IPS DF 6.9 (cell line): Measurements from ENCODE around the gene MTURN.

Experiments
- DNase-seq: peaks from one replicate; pipeline ENCODE4 v3.0.0-alpha.2; 2013; ENCODE audit warnings: low read depth, low spot score
- H3K27ac ChIP-seq: one replicate; pipeline ENCODE4 v1.5.1; 2013; ENCODE audit warnings: low read length, control low read depth
- H3K27me3 ChIP-seq: 2 replicates; pipeline ENCODE4 v1.6.1; 2013; ENCODE audit warnings: mild to moderate bottlenecking, low read length; ENCODE audit not compliant: control insufficient read depth, insufficient read depth
- H3K36me3 ChIP-seq: 2 replicates; pipeline ENCODE4 v1.6.1; 2013; ENCODE audit warnings: low read length; ENCODE audit not compliant: control insufficient read depth, insufficient read depth
- H3K4me1 ChIP-seq: 2 replicates; pipeline ENCODE4 v1.6.1; 2013; ENCODE audit warnings: low read length; ENCODE audit not compliant: control insufficient read depth, insufficient read depth
- H3K4me3 ChIP-seq: 2 replicates; pipeline ENCODE4 v1.5.1; 2013; ENCODE audit warnings: mild to moderate bottlenecking, low read length
- H3K9me3 ChIP-seq: 2 replicates; pipeline ENCODE4 v1.6.1; 2013; ENCODE audit warnings: low read length, inconsistent platforms; ENCODE audit not compliant: control insufficient read depth, insufficient read depth
- WGBS: extraction: QIAGEN DNeasy Blood & Tissue Kit; methylation state at CpG from one replicate; pipeline ENCODE4 v1.1.7; 2013; ENCODE audit warnings: mixed read lengths, missing lambda C conversion rate; ENCODE audit not compliant: insufficient read length, insufficient coverage; 5-methylcytosine and 5-hydroxymethylcytosine counted together

MTURN gene

GRCh38 chr7:30147785-30148184 is 13.0 kb downstream of the MTURN start:
- WGBS: no CpG with 5 or more reads among the region's 2 CpGs
- Histone ChIP-seq H3K27ac (no peak overlapping the region), H3K27me3 (no peaks in the 10 kb centered on the region), H3K4me1 (no peaks in the 10 kb centered on the region), H3K36me3 (no peaks in the 10 kb centered on the region), H3K9me3 (no peaks in the 10 kb centered on the region), H3K4me3 (no peak overlapping the region)
- no peak for DNase-seq

- Histone ChIP-seq H3K4me1 (no peaks in the 10 kb centered on the region), H3K4me3 (no peak overlapping the region), H3K36me3 (no peaks in the 10 kb centered on the region), H3K27me3 (no peaks in the 10 kb centered on the region), H3K27ac (no peak overlapping the region), H3K9me3 (no peaks in the 10 kb centered on the region)
- WGBS: no CpG with 5 or more reads among the region's 5 CpGs
- no peak for DNase-seq
These were observed 13.6 kb downstream of the MTURN start for GRCh38 chr7:30148426-30148825.

GRCh38 chr7:30148951-30149459 is 14.2 kb downstream of the MTURN start:
- WGBS: no CpG with 5 or more reads among the region's 13 CpGs
- H3K4me1 ChIP-seq: no peaks in the 10 kb centered on the region
- H3K4me3 ChIP-seq: no peak overlapping the region
- DNase-seq: no peak
- H3K27me3 ChIP-seq: no peaks in the 10 kb centered on the region
- no peaks in the 10 kb centered on the region for H3K9me3 ChIP-seq
- no peaks in the 10 kb centered on the region for H3K36me3 ChIP-seq
- H3K27ac ChIP-seq: no peak overlapping the region

DNA sequence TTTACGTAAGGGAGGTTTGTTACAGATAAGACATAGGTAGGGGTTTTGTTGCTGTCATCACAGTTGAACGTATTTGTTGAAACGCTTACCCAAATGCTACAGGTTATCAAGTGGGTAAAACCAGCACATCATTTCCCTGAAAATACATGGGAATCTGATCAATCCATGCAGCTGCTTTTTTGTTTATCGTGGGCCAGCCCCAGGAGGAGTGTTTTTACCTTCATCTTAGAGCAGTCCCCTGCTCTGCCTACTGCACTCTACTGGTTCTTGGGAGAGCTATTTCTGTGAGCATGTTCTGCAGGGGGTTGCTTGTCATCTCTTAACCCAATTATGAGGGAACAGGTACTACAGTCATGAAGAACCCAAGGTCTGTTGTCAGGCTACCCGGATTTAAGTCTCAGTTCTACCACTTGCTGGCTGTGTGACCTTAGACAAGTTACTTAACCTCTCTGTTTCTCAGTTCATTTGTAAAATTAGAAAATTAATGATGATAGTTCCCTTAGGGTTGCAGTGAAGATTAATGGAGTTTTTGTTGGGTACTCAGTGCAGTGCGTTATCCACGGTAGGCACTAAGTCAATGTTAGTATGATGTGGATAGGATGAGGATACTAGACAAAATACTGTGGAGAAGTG is 15.0 kb downstream of the MTURN start:
- Histone ChIP-seq H3K27ac (no peak overlapping the region), H3K27me3 (no peaks in the 10 kb centered on the region), H3K4me3 (no peak overlapping the region), H3K4me1 (no peaks in the 10 kb centered on the region), H3K36me3 (no peaks in the 10 kb centered on the region), H3K9me3 (no peaks in the 10 kb centered on the region)
- no CpG with 5 or more reads among the region's 7 CpGs for whole genome bisulfite sequencing
- no peak for DNase-seq

DNA sequence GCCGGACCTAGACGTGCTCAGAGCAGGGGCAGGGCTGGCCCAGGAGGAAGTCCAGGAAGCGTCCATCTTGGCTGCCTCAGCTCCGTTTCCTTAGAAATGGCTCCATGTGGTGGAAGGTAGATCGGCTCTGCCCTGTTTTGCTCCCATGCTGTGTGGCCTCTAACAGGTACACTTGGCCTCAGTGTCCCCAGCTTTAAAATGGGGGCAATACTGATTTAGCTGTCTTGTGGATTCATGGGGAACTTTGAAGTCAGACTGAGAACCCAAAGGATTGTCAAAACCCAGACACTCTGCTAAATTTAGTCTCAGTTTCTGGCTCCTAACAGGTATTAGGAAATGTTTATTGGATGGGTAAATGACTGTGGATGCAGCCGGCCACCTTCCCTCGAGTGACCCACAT is 15.9 kb downstream of the MTURN start:
- H3K4me1 ChIP-seq: no peaks in the 10 kb centered on the region
- H3K27me3 ChIP-seq: no peaks in the 10 kb centered on the region
- no peak overlapping the region for H3K27ac ChIP-seq
- no peak for DNase-seq
- no CpG with 5 or more reads among the region's 7 CpGs for WGBS
- no peak overlapping the region for H3K4me3 ChIP-seq
- no peaks in the 10 kb centered on the region for H3K9me3 ChIP-seq
- H3K36me3 ChIP-seq: no peaks in the 10 kb centered on the region

DNA sequence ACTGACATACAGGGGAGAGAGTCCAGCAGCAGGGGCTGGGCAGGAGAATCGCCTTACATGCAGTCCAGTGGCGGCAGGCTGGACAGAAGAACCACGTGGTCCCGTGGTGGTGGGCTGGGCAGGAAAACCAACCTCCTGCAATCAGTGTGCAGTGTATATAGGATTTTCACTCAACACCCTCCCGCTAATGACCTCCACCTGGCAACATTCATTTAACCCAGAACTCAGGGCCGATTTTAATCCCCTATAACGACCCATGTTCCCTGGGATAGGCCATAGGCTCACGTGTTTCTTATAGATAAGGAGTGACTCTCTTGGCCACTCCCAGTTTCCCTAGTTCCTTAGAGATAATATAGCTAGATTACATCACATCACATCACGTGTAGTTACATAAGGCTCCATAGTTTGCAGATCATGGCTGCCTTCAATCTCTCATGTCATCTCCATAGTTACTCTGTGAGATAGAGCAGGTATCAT is 19.4 kb downstream of the MTURN start:
- H3K27ac ChIP-seq: no peak overlapping the region
- H3K36me3 ChIP-seq: no peaks in the 10 kb centered on the region
- no peaks in the 10 kb centered on the region for H3K4me1 ChIP-seq
- H3K4me3 ChIP-seq: no peak overlapping the region
- H3K9me3 ChIP-seq: no peaks in the 10 kb centered on the region
- WGBS: no CpG with 5 or more reads among the region's 9 CpGs
- H3K27me3 ChIP-seq: no peaks in the 10 kb centered on the region
- DNase-seq: no peak

DNA sequence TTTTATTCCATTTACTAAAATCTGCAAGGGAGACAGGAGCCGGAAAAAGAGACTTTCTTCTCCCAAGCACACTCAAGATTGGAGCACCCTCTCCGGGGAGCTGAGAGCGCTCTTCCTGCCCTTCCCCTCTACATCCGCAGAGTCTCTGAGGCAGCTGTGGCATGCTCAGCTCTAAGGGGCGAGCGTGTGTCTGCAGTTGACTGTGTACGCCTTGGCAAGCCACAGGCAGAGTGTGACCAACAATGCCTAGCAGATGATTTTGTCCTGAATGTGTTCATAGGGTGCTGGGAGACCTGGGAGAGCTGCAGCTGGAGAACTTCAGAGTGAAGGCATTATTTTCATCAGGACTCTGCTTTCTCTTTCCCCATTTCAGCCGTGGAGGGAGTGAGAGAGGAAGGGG is 20.7 kb downstream of the MTURN start:
- H3K27me3 ChIP-seq: no peaks in the 10 kb centered on the region
- no CpG with 5 or more reads among the region's 8 CpGs for WGBS
- no peak for DNase-seq
- H3K36me3 ChIP-seq: no peaks in the 10 kb centered on the region
- no peak overlapping the region for H3K4me3 ChIP-seq
- no peak overlapping the region for H3K27ac ChIP-seq
- peaks cover 3% of the 10 kb centered on the region; the same call in 1 of the 2 replicates for H3K4me1 ChIP-seq
- H3K9me3 ChIP-seq: no peaks in the 10 kb centered on the region

GRCh38 chr7:30157204-30157603 is 22.4 kb downstream of the MTURN start:
- DNase-seq: no peak
- Histone ChIP-seq H3K4me3 (no peak overlapping the region), H3K27me3 (no peaks in the 10 kb centered on the region), H3K36me3 (no peaks in the 10 kb centered on the region), H3K4me1 (peaks cover 6% of the 10 kb centered on the region; the same call in 1 of the 2 replicates), H3K9me3 (no peaks in the 10 kb centered on the region), H3K27ac (no peak overlapping the region)
- WGBS: no CpG with 5 or more reads among the region's 9 CpGs

DNA sequence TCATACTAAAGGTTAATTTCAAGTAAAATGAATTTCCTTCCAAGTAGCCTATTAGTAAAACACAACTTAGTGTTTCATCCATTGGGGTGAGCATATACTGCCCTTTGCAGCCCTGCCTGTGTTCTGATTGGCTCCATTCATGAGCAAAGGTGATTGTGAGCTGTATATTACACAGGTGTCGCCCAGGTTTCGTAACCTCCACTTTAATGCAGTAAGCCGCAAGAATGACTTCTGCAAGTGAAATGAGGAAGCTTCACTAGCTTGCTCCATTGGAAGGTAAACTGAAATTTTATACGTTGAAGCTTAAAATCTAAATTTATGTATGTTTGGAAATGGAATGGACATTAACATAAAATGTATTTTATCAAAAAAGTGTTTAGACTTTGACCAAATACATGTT is 24.4 kb downstream of the MTURN start:
- Histone ChIP-seq H3K4me3 (no peak overlapping the region), H3K27ac (no peak overlapping the region), H3K27me3 (no peaks in the 10 kb centered on the region), H3K36me3 (no peaks in the 10 kb centered on the region), H3K9me3 (no peaks in the 10 kb centered on the region), H3K4me1 (peaks cover 6% of the 10 kb centered on the region; the same call in 1 of the 2 replicates)
- WGBS: no CpG with 5 or more reads among the region's 4 CpGs
- no peak for DNase-seq

DNA sequence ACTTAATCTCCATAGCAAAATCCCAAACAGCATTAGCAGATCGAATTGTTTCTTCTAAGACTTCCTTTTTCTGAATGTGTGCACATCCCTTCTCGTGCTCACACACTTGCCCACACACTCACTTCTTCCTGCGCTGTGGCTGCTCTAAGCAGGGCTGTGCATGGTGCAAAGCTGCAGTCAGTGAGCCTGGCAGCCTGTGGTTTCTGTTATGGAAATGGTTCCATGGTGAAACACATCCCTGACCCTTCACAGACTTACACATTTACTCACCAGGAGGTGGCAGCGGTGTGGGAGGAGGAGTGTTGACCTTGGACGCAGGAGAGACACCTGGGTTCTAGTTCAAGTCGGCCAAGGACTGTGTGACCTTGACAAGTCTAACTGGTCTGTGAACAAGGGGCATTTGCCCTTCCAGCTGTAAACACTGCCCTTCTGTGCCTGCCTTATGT is 24.9 kb downstream of the MTURN start:
- no peaks in the 10 kb centered on the region for H3K36me3 ChIP-seq
- H3K27me3 ChIP-seq: no peaks in the 10 kb centered on the region
- H3K4me3 ChIP-seq: no peak overlapping the region
- DNase-seq: no peak
- no CpG with 5 or more reads among the region's 6 CpGs for WGBS
- peaks cover 6% of the 10 kb centered on the region; the same call in 1 of the 2 replicates for H3K4me1 ChIP-seq
- no peaks in the 10 kb centered on the region for H3K9me3 ChIP-seq
- no peak overlapping the region for H3K27ac ChIP-seq

DNA sequence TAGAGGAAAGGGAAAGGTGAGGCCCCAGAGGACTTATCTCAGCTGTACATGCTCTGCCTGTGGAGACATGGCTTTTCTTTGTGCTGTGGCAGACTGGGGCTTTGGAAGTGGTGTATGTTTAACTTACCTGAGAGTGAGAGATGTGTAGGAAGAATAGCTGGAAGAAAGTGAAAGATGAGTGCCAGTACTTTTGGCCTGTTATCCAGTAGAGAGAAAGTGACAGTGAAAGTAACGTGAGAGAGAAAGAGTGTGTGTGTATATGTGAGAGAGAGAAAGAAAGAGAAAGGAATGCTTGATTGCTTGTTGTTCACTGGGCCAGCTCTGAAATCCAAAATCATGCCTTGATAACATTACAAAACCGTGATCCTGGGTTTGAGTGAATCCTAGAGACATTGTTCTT is 25.5 kb downstream of the MTURN start:
- Histone ChIP-seq H3K4me1 (peaks cover 6% of the 10 kb centered on the region; the same call in 1 of the 2 replicates), H3K36me3 (no peaks in the 10 kb centered on the region), H3K27me3 (no peaks in the 10 kb centered on the region), H3K9me3 (no peaks in the 10 kb centered on the region), H3K4me3 (no peak overlapping the region), H3K27ac (no peak overlapping the region)
- WGBS: 100% methylated on average over 1 of the region's 2 CpGs
- DNase-seq: no peak
